Fibroblast of the aortic adventitia (primary cell): ENCODE measurements around the gene KCNE3. TPM values are rescaled to one million over a fixed set of nuclear protein-coding genes. Genes with fewer than 3 reads are reported as not detected.
A peak's percentile ranks its signal among the peaks of the same experiment; 100 is the strongest.

Experiments
- DNase-seq: peaks from one replicate; pipeline ENCODE4 v3.0.0-alpha.2; 2010; ENCODE audit warnings: low read depth
- H3K4me3 ChIP-seq: 2 replicates; pipeline ENCODE4 v1.5.1; 2011; ENCODE audit warnings: low read depth, mild to moderate bottlenecking, control low read depth, low read length, moderate library complexity
- CTCF ChIP-seq: IDR thresholded peaks from 2 replicates; pipeline ENCODE4 v1.5.1; 2011; ENCODE audit warnings: mild to moderate bottlenecking, low read length, control low read depth, inconsistent platforms; ENCODE audit not compliant: insufficient read depth
- total RNA-seq: library from RNA; depleted of rRNA; stranded (reverse); fragments of >200 nt; gene quantifications from 2 replicates; pipeline ENCODE4 v1.2.3, GENCODE V29; 2012; ENCODE audit warnings: low replicate concordance

Gene KCNE3
- total RNA-seq, 1 donor = 0.18 TPM

DNA sequence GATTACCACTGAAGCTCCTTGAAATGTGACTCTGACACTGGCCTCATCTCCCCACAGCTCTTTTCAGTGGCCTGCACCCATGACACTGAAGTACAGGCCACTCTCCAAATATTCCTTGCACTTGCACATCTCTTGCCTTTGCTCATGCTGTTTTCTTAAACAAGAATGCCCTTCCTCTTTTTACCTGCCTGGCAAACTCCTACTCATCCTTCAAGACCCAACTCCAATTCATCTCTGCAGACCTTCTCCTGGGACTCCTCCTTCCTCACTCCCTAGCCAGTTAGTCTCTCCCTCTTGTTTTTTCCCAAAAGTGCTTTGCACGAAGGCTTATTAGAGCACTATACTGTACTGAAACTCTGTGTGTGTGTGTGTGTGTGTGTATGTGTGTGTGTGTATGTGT is 2.6 kb downstream of the KCNE3 start:
- TF ChIP-seq CTCF = no peak
- H3K4me3 ChIP-seq = no peak overlapping the region
- no peak for DNase-seq

DNA sequence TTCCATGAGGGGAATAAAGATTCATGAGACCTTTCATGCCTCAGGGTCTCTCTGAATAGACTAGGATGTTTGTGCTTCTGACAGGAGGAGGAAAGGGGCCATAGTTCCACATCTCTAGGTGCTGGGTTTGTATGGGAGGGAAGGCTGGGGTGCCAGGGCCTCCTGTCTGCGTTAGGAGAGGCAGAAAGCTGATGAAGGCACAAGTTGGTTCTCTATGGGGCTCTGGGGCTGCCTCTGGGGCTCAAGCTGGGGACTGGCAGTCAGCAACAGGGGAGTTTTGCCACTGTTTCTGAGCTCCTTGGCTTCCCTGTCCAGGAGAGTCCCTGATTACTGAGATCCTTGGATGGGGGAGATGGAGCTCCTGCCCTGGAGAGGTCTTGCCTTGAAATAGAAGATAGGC is 4.1 kb downstream of the KCNE3 start:
- TF ChIP-seq CTCF = no peak
- no peak overlapping the region for H3K4me3 ChIP-seq
- DNase-seq = no peak

GRCh38 chr11:74462631-74463030 is 4.7 kb downstream of the KCNE3 start:
- no peak for TF ChIP-seq CTCF
- no peak overlapping the region for H3K4me3 ChIP-seq
- DNase-seq = no peak

GRCh38 chr11:74462009-74462408 is 5.3 kb downstream of the KCNE3 start:
- peak; percentile 55 for DNase-seq
- peak overlapping the region; percentile 15 for H3K4me3 ChIP-seq
- TF ChIP-seq CTCF = no peak

- no peak for TF ChIP-seq CTCF
- peak; percentile 75 for DNase-seq
Observed at GRCh38 chr11:74460481-74461154, 6.7 kb downstream of the KCNE3 start.

GRCh38 chr11:74460065-74460464 is 7.3 kb downstream of the KCNE3 start:
- no peak for DNase-seq
- no peak overlapping the region for H3K4me3 ChIP-seq
- no peak for TF ChIP-seq CTCF

More at GRCh38 chr11:74460481-74461154, 6.7 kb downstream of the KCNE3 start:
- no peak overlapping the region for H3K4me3 ChIP-seq

- no peak overlapping the region for H3K4me3 ChIP-seq
- no peak for DNase-seq
- no peak for TF ChIP-seq CTCF
Observed at GRCh38 chr11:74459584-74459983, 7.8 kb downstream of the KCNE3 start.
